ENCODE results near the gene TSPAN15.

Gene TSPAN15

GRCh38 chr10:69497611-69498390 is 46.5 kb downstream of the TSPAN15 start:
- TF ChIP-seq, protein P1, sequence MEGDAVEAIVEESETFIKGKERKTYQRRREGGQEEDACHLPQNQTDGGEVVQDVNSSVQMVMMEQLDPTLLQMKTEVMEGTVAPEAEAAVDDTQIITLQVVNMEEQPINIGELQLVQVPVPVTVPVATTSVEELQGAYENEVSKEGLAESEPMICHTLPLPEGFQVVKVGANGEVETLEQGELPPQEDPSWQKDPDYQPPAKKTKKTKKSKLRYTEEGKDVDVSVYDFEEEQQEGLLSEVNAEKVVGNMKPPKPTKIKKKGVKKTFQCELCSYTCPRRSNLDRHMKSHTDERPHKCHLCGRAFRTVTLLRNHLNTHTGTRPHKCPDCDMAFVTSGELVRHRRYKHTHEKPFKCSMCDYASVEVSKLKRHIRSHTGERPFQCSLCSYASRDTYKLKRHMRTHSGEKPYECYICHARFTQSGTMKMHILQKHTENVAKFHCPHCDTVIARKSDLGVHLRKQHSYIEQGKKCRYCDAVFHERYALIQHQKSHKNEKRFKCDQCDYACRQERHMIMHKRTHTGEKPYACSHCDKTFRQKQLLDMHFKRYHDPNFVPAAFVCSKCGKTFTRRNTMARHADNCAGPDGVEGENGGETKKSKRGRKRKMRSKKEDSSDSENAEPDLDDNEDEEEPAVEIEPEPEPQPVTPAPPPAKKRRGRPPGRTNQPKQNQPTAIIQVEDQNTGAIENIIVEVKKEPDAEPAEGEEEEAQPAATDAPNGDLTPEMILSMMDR (IDR thresholded peaks at IDR 0.05), result no peak
- H3K27ac ChIP-seq, result peak overlapping the region in 1 of 2 donors; percentile 78
- DNase-seq (ENCODE audit: low spot score), result no peak
- no peak overlapping the region for H3K4me3 ChIP-seq

GRCh38 chr10:69498711-69499471 is 47.6 kb downstream of the TSPAN15 start:
- H3K27ac ChIP-seq, result peak overlapping the region in 1 of 2 donors; percentile 78
- H3K4me3 ChIP-seq, result no peak overlapping the region
- TF ChIP-seq, protein P1 (IDR thresholded peaks at IDR 0.05), result no peak
- peak; percentile 73 for DNase-seq (ENCODE audit: low spot score)

DNA sequence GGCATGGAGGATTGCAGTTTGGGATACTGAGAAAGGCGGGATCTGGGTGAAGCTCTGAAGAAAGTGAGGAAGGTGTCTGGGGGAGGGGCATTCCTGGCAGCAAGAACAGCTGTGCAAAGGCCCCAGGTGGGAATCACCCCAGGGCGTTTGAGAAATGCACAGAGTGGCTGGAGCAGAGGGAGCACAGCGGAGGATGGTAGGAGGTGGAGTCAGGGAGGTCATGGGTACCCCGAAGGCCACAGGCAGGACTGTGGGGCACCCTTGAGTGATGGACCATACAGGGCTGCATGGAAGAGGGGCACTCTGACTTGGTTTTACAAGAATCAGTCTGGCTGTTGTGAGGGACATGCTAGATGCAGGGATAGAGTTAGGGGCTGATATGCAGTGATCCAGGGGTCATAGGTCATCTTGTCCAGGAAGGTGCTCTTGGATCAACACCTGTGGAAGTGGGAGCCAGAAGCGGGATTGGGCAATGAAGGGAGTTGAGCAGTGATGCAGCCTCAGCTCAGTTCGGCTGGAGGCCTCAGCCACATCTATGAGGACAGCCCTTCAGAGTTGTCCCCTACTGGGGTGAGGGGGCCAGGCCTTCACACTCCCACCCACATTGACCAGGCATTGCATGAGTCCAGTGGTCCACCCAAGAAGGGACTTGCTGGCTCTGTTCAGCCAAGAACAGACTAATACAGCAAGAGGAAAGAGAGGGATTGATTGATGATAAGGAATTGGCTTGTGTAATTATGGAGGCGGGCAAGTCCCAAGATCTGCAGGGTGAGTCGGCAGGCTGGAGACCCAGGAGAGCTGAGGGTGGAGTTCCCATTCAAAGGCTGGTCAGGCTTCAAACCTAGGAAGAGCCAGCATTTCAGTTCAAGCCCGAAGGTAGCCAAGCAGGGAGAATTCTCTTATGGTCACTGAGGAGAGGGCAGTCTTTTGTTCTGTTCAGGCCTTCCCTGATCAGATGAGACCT is 48.7 kb downstream of the TSPAN15 start:
- TF ChIP-seq, protein P1 (IDR thresholded peaks at IDR 0.05), result no peak
- DNase-seq (ENCODE audit: low spot score), result no peak
- Histone ChIP-seq H3K4me3 (no peak overlapping the region), H3K27ac (peak overlapping the region in 1 of 2 donors; percentile 78)

DNA sequence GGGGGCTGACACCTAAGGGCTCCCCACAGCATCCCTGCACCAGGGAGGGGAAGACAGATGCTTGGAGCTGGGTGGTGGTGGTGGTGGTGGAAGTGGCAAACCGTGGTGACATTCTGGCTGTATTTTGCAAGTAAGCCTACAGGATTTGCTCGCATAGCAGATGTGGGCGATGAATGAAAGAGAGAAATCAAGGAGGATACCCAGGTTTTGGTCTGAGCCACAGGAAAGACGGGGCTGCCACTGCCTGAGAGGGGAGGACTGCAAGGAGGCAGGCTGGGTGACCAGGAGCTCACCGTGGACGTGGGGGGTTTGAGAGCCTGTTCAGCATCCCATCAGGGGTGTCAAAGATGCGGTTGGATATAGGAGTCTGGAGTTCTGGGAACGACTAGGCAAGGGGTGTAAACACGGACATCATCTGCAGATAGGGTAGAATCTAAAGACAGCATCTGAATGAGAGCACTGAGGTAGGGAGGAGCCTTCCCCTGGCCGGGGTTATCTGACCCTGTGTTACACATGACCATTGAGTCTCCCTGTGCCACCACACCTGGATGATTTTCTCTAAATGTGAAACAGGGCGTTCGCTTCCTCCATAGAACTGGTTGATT is 49.7 kb downstream of the TSPAN15 start:
- TF ChIP-seq, protein P1 (IDR thresholded peaks at IDR 0.05), result no peak
- no peak overlapping the region for H3K4me3 ChIP-seq
- DNase-seq (ENCODE audit: low spot score), result no peak
- no peak overlapping the region for H3K27ac ChIP-seq

- H3K27ac ChIP-seq, result no peak overlapping the region
- no peak overlapping the region for H3K4me3 ChIP-seq
- DNase-seq (ENCODE audit: low spot score), result no peak
- TF ChIP-seq, protein P1 (IDR thresholded peaks at IDR 0.05), result no peak
Observed at GRCh38 chr10:69501657-69502056, 50.4 kb downstream of the TSPAN15 start.

GRCh38 chr10:69502589-69502988 is 51.3 kb downstream of the TSPAN15 start:
- TF ChIP-seq, protein P1 (IDR thresholded peaks at IDR 0.05), result no peak
- DNase-seq (ENCODE audit: low spot score), result no peak
- no peak overlapping the region for H3K27ac ChIP-seq

More at GRCh38 chr10:69502589-69502988, 51.3 kb downstream of the TSPAN15 start:
- no peak overlapping the region for H3K4me3 ChIP-seq
